Calu3 (cell line): ENCODE data around the gene OR4D1. TPM values are rescaled to one million over a fixed set of nuclear protein-coding genes. Genes with fewer than 3 reads are reported as not detected.

Experiments used
- BruUV-seq: library from RNA; stranded (reverse); fragments of 400-500 nt; replicated peaks from 2 replicates; lab custom pipeline; 2021; lab: Mats Ljungman, UMichigan
- CTCF ChIA-PET: fragments of 300-600 bp; sonication (Branson Sonifier 250); formaldehyde crosslinking; loops from one replicate; lab custom pipeline; 2022; ENCODE audit warnings: antibody characterized with exemption; lab: Charles Lee
- DNase-seq: peaks from one replicate; pipeline ENCODE4 v3.0.0; 2022
- H3K27ac Mint-ChIP-seq: one replicate; pipeline ENCODE4 v1.8.0; 2022; ENCODE audit warnings: mixed read lengths; ENCODE audit not compliant: unreplicated experiment
- H3K27me3 Mint-ChIP-seq: one replicate; pipeline ENCODE4 v1.8.0; 2022; ENCODE audit warnings: mixed read lengths; ENCODE audit not compliant: unreplicated experiment
- H3K36me3 Mint-ChIP-seq: one replicate; pipeline ENCODE4 v1.8.0; 2022; ENCODE audit warnings: mild to moderate bottlenecking, moderate library complexity, mixed read lengths; ENCODE audit not compliant: insufficient read depth, unreplicated experiment
- H3K4me1 Mint-ChIP-seq: one replicate; pipeline ENCODE4 v1.8.0; 2022; ENCODE audit warnings: mild to moderate bottlenecking, low read depth, mixed read lengths; ENCODE audit not compliant: unreplicated experiment
- H3K4me3 Mint-ChIP-seq: one replicate; pipeline ENCODE4 v1.8.0; 2022; ENCODE audit warnings: mild to moderate bottlenecking, low read depth, moderate library complexity, mixed read lengths; ENCODE audit not compliant: unreplicated experiment
- H3K9me3 Mint-ChIP-seq: one replicate; pipeline ENCODE4 v1.8.0; 2022; ENCODE audit warnings: low read depth, mixed read lengths; ENCODE audit not compliant: unreplicated experiment
- CTCF ChIP-seq: fragments of 200-600 bp; IDR thresholded peaks from one replicate; pipeline ENCODE4 v1.8.0; 2022; ENCODE audit warnings: antibody characterized with exemption; ENCODE audit not compliant: unreplicated experiment
- intact Hi-C: fragments of 100-400 bp; cut with micrococcal nuclease; formaldehyde crosslinking; loops from one replicate; pipeline ENCODE4 v1.10.0; 2022; ENCODE audit not compliant: unreplicated experiment
- total RNA-seq: library from RNA; stranded (reverse); gene quantifications from 2 replicates; pipeline ENCODE4 v1.2.3, GENCODE V29; 2022

Gene OR4D1
- total RNA-seq, 1 experiment from 2014 or later, result not detected

GRCh38 chr17:58165981-58166380 is 17.8 kb downstream of the OR4D1 start:
- Mint-ChIP-seq H3K9me3 (no peaks in the 10 kb centered on the region), H3K4me1 (no peaks in the 10 kb centered on the region), H3K27me3 (peaks cover 89% of the 10 kb centered on the region), H3K27ac (no peak overlapping the region), H3K36me3 (no peaks in the 10 kb centered on the region), H3K4me3 (no peak overlapping the region)
- no peak for DNase-seq
- intact Hi-C loops, result no loop called here
- TF ChIP-seq CTCF, result no peak
- no TSS peak for BruUV-seq
- CTCF ChIA-PET, result no interaction called here

GRCh38 chr17:58166682-58167081 is 18.5 kb downstream of the OR4D1 start, which contains the start of gene OR4D2:
TSS of gene OR4D2 (plus strand) at chr17:58166982. CDS start at chr17:58169656, 2,674 bp downstream.
- CTCF ChIA-PET, result no interaction called here
- intact Hi-C loops, result no loop called here
- no peak for DNase-seq
- Mint-ChIP-seq H3K27me3 (peaks cover 88% of the 10 kb centered on the region), H3K9me3 (no peaks in the 10 kb centered on the region), H3K36me3 (no peaks in the 10 kb centered on the region), H3K4me1 (no peaks in the 10 kb centered on the region), H3K27ac (no peak within 1 kb of the TSS), H3K4me3 (no peak within 1 kb of the TSS)
- TF ChIP-seq CTCF, result no peak
- no TSS peak for BruUV-seq

GRCh38 chr17:58170622-58171021 is 22.4 kb downstream of the OR4D1 start:
- Mint-ChIP-seq H3K36me3 (no peaks in the 10 kb centered on the region), H3K4me1 (no peaks in the 10 kb centered on the region), H3K9me3 (no peaks in the 10 kb centered on the region), H3K27me3 (peaks cover 93% of the 10 kb centered on the region), H3K27ac (no peak overlapping the region), H3K4me3 (no peak overlapping the region)
- intact Hi-C loops, result no loop called here
- BruUV-seq, result no TSS peak
- no peak for DNase-seq
- CTCF ChIA-PET, result no interaction called here
- TF ChIP-seq CTCF, result no peak

- intact Hi-C loops, result loop anchor here (1.0 kb wide), 1 partner anchor 50 kb away; no protein-coding TSS in a partner anchor
- TF ChIP-seq CTCF, result peak; percentile 38
- CTCF ChIA-PET, result interaction anchor here (0.6 to 0.7 kb wide), 2 partner anchors 51 to 390 kb away, joined by 3 to 5 read pairs; no protein-coding TSS in a partner anchor
- Mint-ChIP-seq H3K27ac (no peak overlapping the region), H3K36me3 (no peaks in the 10 kb centered on the region), H3K4me3 (no peak overlapping the region), H3K9me3 (no peaks in the 10 kb centered on the region), H3K27me3 (peaks cover 93% of the 10 kb centered on the region), H3K4me1 (no peaks in the 10 kb centered on the region)
- DNase-seq, result peak; percentile 15
- no TSS peak for BruUV-seq
These were observed 24.3 kb downstream of the OR4D1 start for GRCh38 chr17:58172369-58173071.
